Activated T-helper 9 cell treated with anti-CD3 and anti-CD28 coated beads, Interleukin-2, amount 50 U/mL, for 16 hours (primary cell): ENCODE results near the gene HYOU1.
"Not testable (repeated sequence)": the region's sequence is repeated elsewhere in the genome, so short reads cannot be mapped to it uniquely, and the experiment has no call there.

Experiments used
- DNase-seq: peaks from one replicate; pipeline ENCODE4 v3.0.0-alpha.2; 2020; ENCODE audit warnings: low read depth

Gene HYOU1, protein sequence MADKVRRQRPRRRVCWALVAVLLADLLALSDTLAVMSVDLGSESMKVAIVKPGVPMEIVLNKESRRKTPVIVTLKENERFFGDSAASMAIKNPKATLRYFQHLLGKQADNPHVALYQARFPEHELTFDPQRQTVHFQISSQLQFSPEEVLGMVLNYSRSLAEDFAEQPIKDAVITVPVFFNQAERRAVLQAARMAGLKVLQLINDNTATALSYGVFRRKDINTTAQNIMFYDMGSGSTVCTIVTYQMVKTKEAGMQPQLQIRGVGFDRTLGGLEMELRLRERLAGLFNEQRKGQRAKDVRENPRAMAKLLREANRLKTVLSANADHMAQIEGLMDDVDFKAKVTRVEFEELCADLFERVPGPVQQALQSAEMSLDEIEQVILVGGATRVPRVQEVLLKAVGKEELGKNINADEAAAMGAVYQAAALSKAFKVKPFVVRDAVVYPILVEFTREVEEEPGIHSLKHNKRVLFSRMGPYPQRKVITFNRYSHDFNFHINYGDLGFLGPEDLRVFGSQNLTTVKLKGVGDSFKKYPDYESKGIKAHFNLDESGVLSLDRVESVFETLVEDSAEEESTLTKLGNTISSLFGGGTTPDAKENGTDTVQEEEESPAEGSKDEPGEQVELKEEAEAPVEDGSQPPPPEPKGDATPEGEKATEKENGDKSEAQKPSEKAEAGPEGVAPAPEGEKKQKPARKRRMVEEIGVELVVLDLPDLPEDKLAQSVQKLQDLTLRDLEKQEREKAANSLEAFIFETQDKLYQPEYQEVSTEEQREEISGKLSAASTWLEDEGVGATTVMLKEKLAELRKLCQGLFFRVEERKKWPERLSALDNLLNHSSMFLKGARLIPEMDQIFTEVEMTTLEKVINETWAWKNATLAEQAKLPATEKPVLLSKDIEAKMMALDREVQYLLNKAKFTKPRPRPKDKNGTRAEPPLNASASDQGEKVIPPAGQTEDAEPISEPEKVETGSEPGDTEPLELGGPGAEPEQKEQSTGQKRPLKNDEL

DNA sequence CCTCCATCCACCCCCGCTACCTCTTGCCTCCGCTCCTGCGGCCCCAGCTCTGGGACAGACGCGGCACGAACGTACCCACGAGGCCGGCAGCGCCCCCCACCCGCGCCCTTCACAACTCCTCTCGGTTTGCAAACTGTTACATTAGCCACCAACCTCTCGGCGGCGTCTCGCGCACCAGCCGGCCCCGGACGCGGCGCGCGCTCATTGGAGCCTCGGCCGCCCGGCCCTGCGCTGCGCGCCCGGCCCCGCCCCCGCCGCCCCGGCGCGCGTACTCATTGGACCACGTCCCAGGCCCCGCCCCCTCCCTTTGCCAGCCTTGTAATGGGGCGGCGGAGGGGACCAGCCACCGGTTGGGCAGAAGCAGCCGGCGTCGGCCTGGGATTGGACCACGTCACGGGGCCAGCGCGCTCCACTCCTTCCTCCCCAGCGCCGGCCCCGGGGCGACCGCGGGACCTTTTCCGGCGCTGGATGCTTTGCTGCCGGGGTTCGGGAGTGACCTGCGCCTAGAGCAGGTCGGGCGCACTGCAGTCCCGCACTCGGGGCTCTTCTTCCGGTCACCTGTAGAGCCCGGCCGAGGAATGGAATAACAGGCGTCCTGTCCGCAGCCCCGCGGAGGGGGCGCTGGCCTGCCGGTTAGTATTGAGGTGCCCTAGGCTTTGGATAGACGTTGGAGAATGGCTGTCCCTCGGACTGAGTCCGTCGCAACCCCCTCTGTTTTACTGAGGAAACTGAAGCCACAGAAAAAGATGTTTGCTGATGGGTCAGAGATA, at the start of gene HYOU1:
Gene HYOU1, minus strand, starts transcription at position 206 of the 770 bp plus-strand sequence. CDS start 1,045 bp downstream, outside the sequence.
- DNase-seq, result peak; percentile 98

DNA sequence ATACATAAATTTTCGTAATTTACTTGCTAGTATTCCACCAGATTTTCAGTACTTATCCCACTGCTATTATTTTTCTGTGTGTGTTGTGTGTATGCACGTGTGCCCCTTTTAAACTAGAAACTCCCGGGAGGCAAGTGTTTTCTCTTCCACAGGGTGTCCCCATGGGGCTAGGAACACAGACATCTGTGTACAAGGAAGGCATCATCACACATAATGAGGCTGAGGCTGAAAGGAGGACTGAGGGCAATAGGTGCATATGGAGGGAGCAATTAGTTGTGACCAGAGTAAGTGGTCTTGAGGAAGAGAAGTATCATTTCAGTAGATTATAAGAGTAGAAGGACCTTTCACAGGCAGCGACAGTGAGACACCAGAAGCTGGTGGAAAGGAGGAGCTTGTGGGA, 46.8 kb upstream of the HYOU1 start:
- no peak for DNase-seq

DNA sequence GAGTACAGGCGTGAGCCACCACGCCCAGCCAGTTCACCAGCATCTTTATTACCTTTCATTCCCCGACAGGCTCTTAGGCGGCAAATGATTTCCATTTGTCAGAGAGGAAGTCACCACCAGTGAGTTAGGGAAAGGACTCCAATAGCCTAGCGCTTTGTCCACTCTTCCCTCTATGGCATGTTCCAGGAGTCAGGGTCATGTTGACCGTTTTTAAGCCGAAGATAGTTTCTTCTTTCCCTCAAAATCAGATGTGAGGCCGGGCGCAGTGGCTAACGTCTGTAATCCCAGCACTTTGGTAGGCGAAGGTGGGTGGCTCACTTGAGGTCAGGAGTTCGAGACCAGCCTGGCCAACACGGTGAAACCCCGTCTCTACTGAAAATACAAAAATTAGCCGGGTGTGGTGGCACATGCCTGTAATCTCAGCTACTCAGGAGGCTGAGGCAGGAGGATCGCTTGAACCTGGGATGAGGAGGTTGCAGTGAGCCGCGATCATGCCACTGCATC, 46.2 kb upstream of the HYOU1 start:
- DNase-seq, result not testable (repeated sequence)

DNA sequence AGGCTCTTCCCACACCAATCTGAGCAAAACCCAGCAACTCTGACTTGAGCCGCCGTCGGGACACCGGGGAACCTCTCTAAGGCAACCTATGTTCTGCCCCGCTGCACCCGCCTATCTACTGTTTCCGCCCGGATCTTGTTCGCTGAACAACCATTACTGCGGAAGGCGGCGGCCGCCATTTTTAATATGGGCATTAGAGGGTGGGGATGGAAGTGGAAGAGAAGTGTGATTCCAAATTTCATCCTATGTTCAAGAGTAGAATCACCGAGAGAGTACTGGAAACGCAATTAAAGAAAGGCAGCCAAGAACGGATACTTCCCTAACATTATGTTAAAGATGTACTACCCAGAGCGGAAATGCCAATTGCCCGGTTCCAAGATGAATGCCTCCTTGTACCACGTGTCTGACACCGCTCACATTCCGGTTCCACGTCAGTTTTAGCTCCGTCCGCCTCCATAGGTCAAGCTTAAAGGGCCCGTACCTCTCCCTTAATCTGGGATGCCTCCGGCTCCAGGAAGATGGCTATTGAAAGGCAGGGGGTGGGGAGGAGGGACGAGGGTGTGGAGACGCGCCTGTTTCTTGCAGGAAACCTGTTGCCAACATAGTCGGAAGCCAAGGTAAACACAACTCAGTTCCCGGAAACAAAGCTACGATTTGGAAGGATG, 44.9 kb upstream of the HYOU1 start, which contains the start of gene DPAGT1:
Gene DPAGT1, minus strand, starts transcription at position 95 of the 665 bp plus-strand sequence. CDS start 198 bp downstream, outside the sequence.
- DNase-seq, result peak; percentile 75

DNA sequence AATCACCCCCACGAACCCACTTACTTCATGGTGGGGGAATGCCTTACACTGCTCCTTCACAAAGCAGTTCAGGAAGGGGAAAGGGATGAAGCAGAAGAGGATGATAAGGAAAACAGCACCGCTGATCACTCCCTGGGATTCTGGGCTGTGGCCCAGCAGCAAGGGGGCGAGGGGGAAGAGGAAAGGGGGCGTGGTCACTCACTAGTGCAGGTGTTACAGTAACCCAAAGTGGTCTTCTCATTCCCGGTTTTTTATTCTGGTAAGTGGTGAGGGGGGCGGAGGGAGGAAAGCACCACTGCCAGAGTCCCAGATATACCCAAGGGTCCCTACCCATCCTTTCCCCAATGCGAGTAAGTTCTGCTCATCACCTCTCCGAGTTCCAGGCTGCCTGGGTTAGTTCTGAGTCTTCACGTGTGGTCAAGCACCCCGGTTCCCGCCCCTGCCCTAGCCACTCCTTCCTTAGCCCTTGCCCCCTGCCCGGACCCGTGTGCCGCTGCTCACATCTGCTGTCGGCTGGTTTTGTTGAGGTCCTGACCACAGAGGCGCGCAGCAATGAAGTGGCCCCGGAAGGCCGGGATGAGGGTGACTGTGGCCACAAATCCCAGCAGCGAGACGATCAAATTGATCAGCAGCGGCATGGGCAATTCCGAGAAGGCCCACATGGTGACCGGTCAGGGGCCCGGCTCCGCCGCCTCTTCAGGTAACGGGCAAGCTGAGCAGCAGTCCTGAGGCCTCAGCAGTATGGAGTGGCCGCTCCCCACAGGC, 44.2 kb upstream of the HYOU1 start:
- no peak for DNase-seq

DNA sequence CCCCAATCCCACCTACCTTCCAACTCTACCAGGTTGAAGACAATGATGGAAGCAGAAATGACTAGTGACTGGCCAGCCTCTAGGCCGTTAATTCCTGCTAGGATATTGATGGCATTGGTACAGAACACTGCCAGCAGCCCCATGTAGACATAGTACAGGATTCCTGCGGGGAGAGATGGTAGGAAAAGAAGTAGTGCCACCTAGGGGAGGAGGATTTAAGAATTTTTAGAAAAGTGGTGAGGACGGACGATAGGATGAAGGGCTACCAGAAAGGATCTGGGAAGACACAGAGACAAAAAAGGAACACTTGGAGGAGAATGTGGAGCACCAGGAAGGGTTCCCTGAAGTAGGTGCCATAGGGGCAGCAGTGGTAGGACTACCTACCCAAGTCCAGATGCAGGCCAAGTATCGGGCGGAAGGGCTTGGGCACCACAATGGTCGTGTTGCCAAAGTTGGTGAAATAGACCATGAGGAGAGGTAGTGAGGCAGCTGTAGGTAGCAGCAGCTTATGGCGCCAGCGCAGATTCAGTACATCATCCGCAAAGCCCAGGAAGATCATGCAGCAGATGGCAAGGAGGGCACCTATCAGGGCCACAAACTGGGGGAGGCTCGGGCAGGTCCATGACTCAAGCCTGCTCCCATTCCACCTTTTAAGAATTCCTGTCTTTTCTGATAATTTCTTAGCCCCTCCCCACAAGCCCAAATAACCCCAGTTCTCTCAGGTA, 43.4 kb upstream of the HYOU1 start:
- no peak for DNase-seq

DNA sequence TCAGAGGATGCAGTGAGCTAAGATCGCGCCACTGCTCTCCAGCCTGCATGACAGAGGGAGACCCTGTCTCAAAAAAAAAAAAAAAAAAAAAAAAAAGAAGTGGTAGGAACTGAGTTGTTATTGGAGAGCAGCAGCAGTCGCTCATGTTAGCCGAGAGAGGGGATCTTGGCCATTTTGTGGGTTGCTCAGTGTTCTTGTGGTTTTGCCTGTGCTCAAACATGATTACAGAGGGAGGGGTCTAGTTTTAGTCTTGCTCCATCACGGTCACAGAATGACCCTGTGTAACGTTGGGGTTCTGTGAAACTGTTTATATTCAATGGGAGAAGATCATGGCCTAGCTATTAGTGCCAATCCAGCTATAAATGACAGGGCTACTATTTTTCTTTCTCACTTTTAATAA, 42.7 kb upstream of the HYOU1 start:
- no peak for DNase-seq

DNA sequence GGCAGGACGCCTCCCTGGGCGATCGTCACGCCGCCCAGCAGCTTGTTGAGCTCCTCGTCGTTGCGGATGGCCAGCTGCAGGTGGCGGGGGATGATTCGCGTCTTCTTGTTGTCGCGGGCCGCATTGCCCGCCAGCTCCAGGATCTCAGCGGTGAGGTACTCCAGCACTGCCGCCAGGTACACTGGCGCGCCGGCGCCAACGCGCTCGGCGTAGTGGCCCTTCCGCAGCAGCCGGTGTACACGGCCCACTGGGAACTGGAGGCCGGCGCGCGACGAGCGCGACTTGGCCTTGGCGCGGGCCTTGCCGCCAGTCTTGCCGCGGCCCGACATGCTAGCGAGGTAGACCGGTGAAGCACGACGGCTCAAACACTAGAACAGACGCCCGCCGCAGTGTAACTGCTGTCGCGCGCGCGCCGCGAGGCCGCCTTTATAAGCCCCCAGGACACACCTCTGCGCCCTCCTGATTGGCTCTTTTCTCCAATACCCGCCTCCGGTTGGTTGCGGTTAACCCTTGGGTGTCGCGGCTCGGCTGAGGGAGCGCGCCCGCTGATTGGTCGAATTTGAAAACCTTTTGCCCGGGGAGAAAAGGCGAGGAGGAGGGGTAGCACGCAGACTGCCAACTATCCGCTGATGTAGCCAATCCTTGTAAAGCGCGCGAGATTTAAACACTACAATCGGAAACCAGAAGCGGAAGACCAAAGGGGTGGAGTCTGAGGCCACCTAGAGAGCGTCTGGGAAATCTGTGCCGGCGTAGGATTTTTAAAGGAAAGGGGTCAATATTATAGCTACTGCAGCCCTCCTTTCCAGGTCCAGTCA, 38.3 kb upstream of the HYOU1 start:
- DNase-seq, result peak; percentile 98

DNA sequence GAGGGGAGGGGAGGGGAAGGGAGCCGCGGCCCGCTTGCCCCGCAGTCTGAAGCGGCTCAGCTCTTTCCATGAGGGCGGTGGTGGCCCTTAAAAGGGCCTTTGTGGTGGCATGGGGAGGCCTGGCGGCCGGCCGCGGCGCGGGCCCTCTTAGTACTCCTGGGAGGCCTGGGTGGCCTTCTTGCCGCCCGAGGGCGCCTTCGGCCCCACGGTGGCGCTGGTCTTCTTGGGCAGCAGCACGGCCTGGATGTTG, 37.7 kb upstream of the HYOU1 start:
- DNase-seq, result peak; percentile 46

DNA sequence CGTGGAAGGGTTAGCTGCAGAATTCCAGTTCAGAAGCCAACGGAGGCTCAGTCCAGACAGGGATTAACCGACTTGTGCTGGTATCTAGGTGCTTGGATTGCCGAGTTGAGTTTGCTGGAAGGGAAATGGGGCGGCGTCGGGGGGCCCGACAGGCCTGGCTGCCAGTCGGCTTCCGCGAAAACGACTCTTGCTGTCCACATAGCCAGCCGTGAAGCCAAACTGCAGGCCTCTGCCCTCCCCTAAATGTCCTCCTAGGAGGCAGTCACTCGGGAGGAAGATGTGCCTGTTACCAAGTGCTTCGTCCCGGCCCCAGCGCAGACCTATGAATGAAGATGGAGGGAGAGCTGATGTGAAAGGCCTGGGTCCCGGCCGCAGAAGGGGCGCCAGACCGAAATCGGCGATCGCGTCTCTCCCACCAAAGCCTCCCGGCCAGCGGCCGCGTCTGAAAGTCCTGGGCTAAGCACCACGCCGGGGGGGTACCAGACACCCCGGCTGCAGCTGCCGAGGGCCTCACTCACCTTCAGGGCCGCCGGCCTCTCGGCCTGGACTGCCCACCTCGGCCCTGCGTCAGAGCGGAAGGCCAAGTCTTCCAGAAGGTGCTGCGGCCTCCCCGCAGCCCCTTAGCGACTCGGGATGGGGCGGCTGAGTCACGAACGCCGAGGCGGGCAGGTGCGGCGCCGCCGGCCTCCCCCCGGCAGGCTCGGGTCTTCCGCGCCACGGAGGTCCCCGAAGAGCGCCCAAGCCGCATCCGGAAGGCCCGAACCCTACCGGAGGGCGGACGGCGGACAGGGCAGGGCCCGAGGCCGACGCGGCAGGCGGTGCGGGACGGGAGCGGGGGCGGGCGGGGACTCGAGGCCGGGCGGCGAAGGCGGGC, 37.2 kb upstream of the HYOU1 start:
- DNase-seq, result peak; percentile 42

DNA sequence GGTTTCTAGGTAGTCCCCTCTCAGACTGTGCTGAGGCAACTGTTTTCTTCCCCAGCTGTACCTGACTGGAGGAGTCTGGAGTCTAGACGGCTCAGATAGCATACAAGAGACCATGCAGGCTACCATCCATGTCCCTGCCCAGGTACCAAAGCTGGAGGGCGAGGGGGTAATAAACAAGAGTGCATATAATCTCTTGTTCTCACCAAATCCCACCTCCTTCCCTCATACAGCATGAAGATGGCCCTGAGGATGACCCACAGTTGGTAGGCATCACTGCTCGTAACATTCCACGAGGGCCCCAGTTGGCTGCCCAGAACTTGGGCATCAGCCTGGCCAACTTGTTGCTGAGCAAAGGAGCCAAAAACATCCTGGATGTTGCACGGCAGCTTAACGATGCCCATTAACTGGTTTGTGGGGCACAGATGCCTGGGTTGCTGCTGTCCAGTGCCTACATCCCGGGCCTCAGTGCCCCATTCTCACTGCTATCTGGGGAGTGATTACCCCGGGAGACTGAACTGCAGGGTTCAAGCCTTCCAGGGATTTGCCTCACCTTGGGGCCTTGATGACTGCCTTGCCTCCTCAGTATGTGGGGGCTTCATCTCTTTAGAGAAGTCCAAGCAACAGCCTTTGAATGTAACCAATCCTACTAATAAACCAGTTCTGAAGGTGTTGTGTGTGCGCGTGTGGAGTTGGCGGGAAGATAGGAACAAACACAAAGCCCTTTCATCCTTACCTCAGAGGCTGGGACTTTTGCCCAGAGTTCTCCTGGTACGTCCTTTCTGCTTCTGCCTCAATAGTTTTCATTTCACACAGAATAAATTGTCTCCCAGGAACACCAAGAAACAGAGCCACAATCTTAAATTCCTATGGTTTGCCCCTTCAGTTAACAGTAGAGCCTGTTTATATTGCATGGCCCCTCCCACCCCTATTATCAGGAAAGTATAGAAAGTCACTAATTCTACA, 36.2 kb upstream of the HYOU1 start:
- no peak for DNase-seq

DNA sequence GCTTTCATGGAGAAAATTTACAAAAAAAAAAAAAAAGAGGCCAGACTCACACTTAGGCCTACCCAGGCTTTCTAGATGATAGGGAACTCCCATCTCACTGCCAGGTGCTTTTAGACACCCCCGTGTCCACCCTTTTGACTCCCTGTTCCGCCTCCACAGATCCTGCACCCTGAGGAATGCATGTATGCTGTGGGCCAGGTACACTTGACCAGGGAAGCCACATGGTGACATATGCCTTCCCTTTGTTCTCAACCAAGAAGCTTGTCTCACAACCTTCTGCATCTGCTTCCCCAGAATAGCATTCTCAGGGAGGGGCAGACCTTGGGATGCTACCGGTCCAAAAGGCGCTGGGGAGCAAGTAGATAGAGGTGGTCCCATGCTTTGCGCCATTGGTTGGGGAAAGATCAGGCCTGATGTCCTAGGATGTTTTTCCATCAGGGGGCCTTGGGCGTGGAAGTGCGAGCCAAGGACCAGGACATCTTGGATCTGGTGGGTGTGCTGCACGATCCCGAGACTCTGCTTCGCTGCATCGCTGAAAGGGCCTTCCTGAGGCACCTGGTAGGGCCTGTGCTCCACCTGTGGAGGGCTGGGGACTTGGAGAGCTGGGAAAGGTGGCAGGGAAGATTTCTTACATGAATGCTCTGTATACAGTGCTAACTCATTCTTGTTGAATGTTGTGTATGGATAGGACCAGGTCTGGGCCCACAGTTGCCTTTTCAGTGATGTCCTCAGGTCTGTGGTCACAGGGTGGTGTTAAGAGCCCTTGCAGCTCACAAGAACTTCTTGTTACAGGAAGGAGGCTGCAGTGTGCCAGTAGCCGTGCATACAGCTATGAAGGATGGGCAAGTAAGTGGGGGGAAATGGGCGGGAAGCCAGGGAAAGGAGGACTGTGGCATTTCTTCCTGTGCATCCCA, 35.2 kb upstream of the HYOU1 start:
- no peak for DNase-seq

DNA sequence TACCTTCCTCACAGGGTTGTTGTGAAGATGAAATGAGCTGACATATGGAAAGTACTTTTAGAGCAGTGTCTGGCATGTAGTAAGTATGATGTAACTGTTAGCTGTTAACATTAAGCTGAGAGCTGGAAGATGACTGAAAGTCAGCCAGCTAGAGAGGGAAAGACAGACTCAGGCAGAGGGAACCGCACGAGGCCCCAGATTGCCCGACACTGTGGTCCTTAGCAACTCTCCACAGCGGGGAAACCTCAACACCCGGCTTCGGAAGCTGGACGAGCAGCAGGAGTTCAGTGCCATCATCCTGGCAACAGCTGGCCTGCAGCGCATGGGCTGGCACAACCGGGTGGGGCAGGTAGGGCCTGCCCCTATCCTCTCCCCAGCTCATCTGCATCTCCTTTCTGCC, 34.2 kb upstream of the HYOU1 start:
- no peak for DNase-seq

DNA sequence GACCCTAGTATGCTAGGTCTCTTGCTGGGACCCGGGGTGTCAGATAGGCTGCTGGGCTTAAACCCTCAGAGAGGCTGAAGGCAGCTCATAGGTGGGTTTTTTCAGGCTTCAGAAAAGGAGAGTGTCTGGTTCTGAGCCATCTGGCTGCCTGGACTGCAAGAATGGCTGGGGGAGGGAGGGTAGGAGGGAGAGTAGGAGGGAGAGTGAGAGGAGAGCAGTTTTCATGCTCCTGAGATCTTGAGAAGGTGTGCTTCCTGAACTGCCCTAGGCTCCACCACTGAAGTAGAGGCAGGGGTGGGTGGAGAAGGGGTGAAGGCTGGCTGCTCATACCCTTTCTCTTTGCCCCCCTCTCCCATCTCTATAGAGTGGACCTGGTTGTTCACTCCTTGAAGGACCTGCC, 32.3 kb upstream of the HYOU1 start:
- no peak for DNase-seq

DNA sequence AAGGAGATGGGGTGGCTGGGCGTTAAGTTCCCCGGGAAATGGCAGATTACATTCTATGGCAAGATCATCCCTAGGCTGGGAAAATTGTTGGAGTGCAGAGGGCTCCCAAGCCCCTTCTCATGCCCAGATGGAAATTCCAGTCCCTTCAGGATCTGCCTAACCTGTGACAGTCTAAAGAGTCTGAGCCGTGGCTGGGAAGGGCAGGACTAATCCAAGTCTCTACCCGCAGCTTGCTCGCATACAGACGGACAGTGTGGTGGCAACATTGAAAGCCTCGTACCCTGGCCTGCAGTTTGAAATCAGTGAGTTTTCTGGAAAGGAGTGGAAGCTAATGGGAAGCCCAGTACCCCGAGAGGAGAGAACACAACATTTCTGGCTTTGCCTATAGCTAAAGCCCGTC, 31.4 kb upstream of the HYOU1 start:
- no peak for DNase-seq

DNA sequence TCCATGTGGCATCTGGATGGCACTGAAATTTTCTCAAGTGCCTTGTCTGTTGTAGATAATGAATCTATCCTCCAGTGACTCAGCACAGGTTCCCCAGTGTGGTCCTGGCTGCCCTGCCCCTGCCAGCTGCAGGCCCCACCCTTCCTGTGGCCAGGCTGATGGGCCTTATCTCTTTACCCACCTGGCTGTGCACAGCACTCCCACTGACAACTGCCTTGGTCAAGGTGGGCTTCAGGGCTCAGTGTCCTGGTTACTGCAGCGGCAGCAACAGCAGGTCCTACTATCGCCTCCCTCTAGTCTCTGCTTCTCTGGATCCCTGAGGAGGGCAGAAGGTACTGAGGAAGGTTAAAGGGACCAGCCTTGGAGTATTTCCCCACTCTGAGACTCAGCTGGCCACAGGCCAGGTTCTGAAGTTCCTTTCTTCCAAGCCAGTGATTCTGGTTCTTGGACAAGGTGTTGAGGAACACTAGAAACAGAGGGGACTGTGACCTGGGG, 30.8 kb upstream of the HYOU1 start:
- no peak for DNase-seq
